RWPE2 (cell line): Measurements from ENCODE around the gene LRMDA.

Experiments
- ATAC-seq: fragments of 200-7000 bp; cut with Tn5 transposase; 3 replicates; pipeline ENCODE4 v1.9.1; 2021; ENCODE audit warnings: low read depth
- DNase-seq: peaks from one replicate; pipeline ENCODE4 v3.0.0-alpha.2; 2020; ENCODE audit warnings: low spot score
- H3K27ac ChIP-seq: fragments of 450-650 bp; 2 replicates; pipeline ENCODE4 v1.5.1; 2017; ENCODE audit warnings: mild to moderate bottlenecking; ENCODE audit not compliant: poor library complexity, severe bottlenecking
- H3K27me3 ChIP-seq: fragments of 250-450 bp; sonication (Bioruptor Pico); 2 replicates; pipeline ENCODE4 v1.5.1; 2021; ENCODE audit warnings: mild to moderate bottlenecking, moderate library complexity; ENCODE audit not compliant: insufficient read depth, poor library complexity, severe bottlenecking
- H3K36me3 ChIP-seq: fragments of 250-450 bp; sonication (Bioruptor Pico); 2 replicates; pipeline ENCODE4 v1.5.1; 2020; ENCODE audit warnings: low read depth, mild to moderate bottlenecking, moderate library complexity
- H3K4me1 ChIP-seq: fragments of 250-450 bp; sonication (Bioruptor Pico); 2 replicates; pipeline ENCODE4 v1.5.1; 2021; ENCODE audit warnings: mild to moderate bottlenecking, moderate library complexity; ENCODE audit not compliant: insufficient read depth, poor library complexity, severe bottlenecking
- H3K4me3 ChIP-seq: fragments of 250-450 bp; sonication (Bioruptor Pico); 2 replicates; pipeline ENCODE4 v1.5.1; 2021; ENCODE audit warnings: mild to moderate bottlenecking, moderate library complexity; ENCODE audit not compliant: severe bottlenecking
- H3K9me3 ChIP-seq: fragments of 250-450 bp; sonication (Bioruptor Pico); 2 replicates; pipeline ENCODE4 v1.5.1; 2021; ENCODE audit warnings: mild to moderate bottlenecking, moderate library complexity; ENCODE audit not compliant: severe bottlenecking
- TF ChIP-seq, protein P1 (sequence below): fragments of 450-650 bp; IDR thresholded peaks from one replicate; pipeline ENCODE4 v1.5.1; 2017; ENCODE audit warnings: mild to moderate bottlenecking, moderate library complexity; ENCODE audit not compliant: poor library complexity, severe bottlenecking

The LRMDA gene

DNA sequence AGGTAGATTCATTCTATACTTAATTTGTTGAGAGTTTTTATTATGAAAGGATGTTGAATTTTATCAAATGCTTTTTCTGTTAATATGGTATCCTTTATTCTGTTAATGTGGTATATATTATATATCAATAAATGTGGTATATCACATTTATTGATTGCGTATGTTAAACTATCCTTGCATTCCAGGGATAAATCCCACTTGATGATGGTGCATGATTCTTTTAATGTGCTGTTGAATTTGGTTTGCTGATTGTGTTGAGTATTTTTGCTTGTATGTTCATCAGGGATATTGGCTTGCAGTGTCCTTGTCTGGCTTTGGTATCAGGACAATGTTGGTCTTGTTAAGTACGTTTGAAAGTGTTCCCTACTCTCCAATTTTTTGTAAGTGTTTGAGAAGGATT, 11.9 kb downstream of the LRMDA start:
- H3K4me1 ChIP-seq, result no peaks in the 10 kb centered on the region

DNA sequence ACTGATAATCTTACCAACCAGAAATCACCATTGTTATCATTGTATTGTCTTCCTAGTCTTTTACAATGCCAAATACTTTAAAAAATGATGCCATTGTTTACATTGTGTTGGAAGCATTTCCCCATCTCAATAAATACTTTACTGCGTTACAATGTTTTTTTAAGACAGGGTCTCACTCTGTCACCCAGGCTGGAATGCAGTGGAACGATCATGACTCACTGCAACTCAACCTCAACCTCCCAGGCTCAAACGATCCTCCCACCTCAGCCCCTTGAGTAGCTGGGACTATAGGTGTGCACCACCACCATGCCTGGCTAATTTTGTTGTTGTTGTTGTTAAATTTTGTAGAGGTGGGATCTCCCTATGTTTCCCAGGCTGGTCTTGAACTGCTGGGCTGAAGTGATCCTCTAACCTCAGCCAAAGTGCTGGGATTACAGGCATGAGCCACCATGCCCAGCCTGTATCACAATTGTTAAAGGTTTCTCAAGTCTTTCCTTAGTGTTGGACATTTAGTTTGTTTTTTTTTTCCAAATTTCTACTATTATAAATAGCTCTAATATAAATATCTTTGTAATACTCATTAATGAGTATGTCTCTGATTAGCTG, 13.5 kb downstream of the LRMDA start:
- ATAC-seq (no peak), DNase-seq (no peak)
- Histone ChIP-seq H3K27ac (no peak overlapping the region), H3K27me3 (no peaks in the 10 kb centered on the region), H3K4me1 (no peaks in the 10 kb centered on the region), H3K9me3 (peaks cover 8% of the 10 kb centered on the region), H3K4me3 (no peak overlapping the region), H3K36me3 (no peaks in the 10 kb centered on the region)
- TF ChIP-seq, protein P1, sequence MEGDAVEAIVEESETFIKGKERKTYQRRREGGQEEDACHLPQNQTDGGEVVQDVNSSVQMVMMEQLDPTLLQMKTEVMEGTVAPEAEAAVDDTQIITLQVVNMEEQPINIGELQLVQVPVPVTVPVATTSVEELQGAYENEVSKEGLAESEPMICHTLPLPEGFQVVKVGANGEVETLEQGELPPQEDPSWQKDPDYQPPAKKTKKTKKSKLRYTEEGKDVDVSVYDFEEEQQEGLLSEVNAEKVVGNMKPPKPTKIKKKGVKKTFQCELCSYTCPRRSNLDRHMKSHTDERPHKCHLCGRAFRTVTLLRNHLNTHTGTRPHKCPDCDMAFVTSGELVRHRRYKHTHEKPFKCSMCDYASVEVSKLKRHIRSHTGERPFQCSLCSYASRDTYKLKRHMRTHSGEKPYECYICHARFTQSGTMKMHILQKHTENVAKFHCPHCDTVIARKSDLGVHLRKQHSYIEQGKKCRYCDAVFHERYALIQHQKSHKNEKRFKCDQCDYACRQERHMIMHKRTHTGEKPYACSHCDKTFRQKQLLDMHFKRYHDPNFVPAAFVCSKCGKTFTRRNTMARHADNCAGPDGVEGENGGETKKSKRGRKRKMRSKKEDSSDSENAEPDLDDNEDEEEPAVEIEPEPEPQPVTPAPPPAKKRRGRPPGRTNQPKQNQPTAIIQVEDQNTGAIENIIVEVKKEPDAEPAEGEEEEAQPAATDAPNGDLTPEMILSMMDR, result no peak

More for the DNA sequence above, 11.9 kb downstream of the LRMDA start:
- Histone ChIP-seq H3K9me3 (peaks cover 8% of the 10 kb centered on the region), H3K4me3 (no peak overlapping the region), H3K27ac (no peak overlapping the region), H3K27me3 (no peaks in the 10 kb centered on the region), H3K36me3 (no peaks in the 10 kb centered on the region)
- no peak for DNase-seq
- no peak for ATAC-seq
- TF ChIP-seq, protein P1, result no peak

DNA sequence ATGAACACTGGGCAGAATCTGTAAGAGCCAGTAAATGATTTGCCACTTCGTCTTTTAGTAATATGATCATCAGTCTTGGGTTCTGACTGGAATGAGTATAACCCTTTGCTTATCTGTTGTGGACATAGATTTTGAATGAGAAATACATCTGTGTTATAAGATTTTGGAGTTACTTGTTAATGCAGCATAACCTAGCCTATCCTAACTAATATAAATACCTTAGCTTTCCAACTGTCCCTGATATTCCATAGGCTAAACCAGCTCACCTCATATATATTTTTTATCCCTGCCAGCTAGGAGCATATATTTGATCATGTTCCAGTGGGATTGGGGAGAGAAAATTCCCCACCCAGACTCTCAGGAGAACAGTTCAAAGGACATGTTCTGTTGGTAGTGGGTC, 15.1 kb downstream of the LRMDA start:
- TF ChIP-seq, protein P1, result no peak
- H3K27ac ChIP-seq, result no peak overlapping the region
- no peak overlapping the region for H3K4me3 ChIP-seq
- ATAC-seq, result no peak
- H3K27me3 ChIP-seq, result no peaks in the 10 kb centered on the region
- DNase-seq, result no peak
- H3K9me3 ChIP-seq, result peaks cover 8% of the 10 kb centered on the region
- H3K4me1 ChIP-seq, result no peaks in the 10 kb centered on the region
- H3K36me3 ChIP-seq, result no peaks in the 10 kb centered on the region

DNA sequence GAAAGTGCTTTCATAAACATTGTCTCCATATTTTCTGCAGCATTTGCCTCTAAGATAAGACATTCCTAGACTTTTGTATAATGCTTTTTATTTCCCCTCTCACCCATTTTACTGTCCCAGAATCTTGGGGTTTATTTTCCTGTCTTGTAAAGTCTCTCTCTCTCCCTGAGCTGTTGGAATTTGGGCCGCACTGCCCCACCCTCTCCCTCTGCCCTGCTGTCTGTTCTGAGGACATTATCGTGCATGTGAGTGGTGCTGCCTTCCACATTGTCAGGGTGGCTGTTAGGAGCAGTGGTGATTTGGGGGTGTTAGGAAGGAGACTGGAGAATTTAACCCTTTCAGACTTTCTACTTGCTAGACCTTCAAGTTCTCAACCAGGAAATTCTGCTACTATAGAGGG, 16.7 kb downstream of the LRMDA start:
- DNase-seq (no peak), ATAC-seq (no peak)
- H3K4me3 ChIP-seq, result no peak overlapping the region
- H3K36me3 ChIP-seq, result no peaks in the 10 kb centered on the region
- H3K9me3 ChIP-seq, result peaks cover 4% of the 10 kb centered on the region
- no peaks in the 10 kb centered on the region for H3K27me3 ChIP-seq
- TF ChIP-seq, protein P1, result no peak
- no peaks in the 10 kb centered on the region for H3K4me1 ChIP-seq
- no peak overlapping the region for H3K27ac ChIP-seq

DNA sequence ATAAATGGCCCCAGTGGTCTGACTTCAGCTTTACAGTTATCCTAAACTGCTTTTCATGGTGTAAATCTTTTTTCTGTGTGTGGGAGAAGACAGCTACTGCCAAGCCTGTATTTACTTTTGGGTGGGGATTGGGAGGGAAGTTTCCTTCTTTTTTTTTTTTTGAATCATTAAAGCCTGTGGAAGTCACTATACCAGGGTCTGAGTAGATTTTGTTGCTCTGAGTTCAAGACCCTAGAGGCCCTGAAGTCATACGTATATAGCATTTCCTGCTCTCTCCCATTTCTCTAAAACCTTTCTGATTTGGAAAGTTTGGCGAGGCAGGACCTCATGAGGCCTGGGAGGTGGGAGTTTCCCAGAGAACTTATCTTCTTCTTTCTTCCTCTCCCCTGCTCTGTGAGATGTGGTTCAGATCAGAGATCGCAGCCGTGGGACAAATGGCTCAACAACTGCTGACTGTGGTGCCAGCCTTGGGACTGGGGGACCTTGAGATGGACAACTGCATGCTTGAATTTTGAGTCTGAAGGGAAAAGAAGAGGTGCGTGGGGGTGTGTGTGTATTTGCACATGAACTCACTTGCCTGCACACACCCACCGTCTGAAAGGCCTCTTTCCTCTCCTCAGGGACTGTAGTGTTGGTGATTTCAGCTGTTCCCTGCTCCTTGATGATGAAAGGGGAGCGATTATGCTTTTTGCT, 18.1 kb downstream of the LRMDA start:
- TF ChIP-seq, protein P1, result no peak
- H3K4me3 ChIP-seq, result no peak overlapping the region
- H3K9me3 ChIP-seq, result no peaks in the 10 kb centered on the region
- ATAC-seq (no peak), DNase-seq (no peak)
- H3K27ac ChIP-seq, result no peak overlapping the region
- H3K4me1 ChIP-seq, result no peaks in the 10 kb centered on the region
- H3K27me3 ChIP-seq, result no peaks in the 10 kb centered on the region
- no peaks in the 10 kb centered on the region for H3K36me3 ChIP-seq
